ENCODE results near the gene TNNI3. TPM values are rescaled to one million over a fixed set of nuclear protein-coding genes. Genes with fewer than 3 reads are reported as not detected.

TNNI3 gene
- total RNA-seq, 1 donor from 2014 or later: 4.3 TPM

- peaks cover 31% of the 10 kb centered on the region for H3K36me3 Mint-ChIP-seq
- TF ChIP-seq, protein P1, sequence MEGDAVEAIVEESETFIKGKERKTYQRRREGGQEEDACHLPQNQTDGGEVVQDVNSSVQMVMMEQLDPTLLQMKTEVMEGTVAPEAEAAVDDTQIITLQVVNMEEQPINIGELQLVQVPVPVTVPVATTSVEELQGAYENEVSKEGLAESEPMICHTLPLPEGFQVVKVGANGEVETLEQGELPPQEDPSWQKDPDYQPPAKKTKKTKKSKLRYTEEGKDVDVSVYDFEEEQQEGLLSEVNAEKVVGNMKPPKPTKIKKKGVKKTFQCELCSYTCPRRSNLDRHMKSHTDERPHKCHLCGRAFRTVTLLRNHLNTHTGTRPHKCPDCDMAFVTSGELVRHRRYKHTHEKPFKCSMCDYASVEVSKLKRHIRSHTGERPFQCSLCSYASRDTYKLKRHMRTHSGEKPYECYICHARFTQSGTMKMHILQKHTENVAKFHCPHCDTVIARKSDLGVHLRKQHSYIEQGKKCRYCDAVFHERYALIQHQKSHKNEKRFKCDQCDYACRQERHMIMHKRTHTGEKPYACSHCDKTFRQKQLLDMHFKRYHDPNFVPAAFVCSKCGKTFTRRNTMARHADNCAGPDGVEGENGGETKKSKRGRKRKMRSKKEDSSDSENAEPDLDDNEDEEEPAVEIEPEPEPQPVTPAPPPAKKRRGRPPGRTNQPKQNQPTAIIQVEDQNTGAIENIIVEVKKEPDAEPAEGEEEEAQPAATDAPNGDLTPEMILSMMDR (conservative IDR thresholded peaks at IDR 0.05): no peak
- H3K27me3 Mint-ChIP-seq: no peaks in the 10 kb centered on the region
- H3K4me3 Mint-ChIP-seq: no peak overlapping the region
- H3K4me1 Mint-ChIP-seq (ENCODE audit: unreplicated experiment): no peaks in the 10 kb centered on the region
- DNase-seq (ENCODE audit: extremely low spot score, unreplicated experiment): no peak
- H3K9me3 Mint-ChIP-seq: no peaks in the 10 kb centered on the region
- H3K27ac Mint-ChIP-seq: no peak overlapping the region
Measured at GRCh38 chr19:55106591-55106990, 50.9 kb downstream of the TNNI3 start.

DNA sequence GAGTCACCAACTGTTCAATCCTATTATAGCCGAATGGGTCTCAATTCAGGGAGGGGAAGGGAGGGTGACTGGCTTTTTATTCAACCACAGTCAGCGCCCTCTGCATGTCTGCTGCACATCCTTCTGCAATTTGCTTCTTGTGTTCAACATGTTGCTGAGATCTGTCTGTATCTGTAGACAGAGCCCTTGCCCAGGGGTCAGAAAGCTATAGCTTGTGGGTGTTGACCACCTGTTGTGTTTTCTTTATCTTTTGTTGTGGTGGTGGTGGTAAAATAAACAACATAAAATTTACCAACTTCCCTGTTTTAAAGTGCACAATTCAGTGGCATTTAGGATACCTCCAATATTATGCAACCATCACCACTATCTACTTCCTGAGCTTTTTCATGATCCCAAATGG is 52.3 kb downstream of the TNNI3 start:
- Mint-ChIP-seq H3K27me3 (no peaks in the 10 kb centered on the region), H3K4me3 (no peak overlapping the region), H3K36me3 (peaks cover 32% of the 10 kb centered on the region), H3K4me1 (ENCODE audit: unreplicated experiment) (peaks cover 1% of the 10 kb centered on the region), H3K9me3 (no peaks in the 10 kb centered on the region), H3K27ac (no peak overlapping the region)
- no peak for DNase-seq (ENCODE audit: extremely low spot score, unreplicated experiment)
- TF ChIP-seq, protein P1 (conservative IDR thresholded peaks at IDR 0.05): no peak

DNA sequence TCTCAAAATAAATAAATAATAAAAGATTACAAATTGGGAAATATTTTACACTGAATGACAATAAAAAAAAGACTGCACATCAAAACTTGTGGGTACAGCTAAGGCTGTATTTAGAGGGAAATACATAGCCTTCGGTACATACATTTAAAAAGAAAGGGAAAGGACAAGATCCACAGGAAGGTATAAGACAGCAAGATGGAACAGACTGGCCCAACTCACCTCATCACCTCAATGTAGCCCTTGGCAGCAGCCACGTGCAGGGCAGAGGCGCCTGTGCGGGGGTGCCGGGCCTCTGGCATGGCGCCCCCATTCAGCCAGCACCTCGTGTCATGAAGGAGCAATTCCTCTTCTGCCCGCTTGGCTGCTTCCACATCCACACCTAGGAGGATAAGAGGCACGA is 54.3 kb downstream of the TNNI3 start:
- TF ChIP-seq, protein P1 (conservative IDR thresholded peaks at IDR 0.05): no peak
- H3K27ac Mint-ChIP-seq: no peak overlapping the region
- H3K4me1 Mint-ChIP-seq (ENCODE audit: unreplicated experiment): peaks cover 8% of the 10 kb centered on the region
- no peaks in the 10 kb centered on the region for H3K27me3 Mint-ChIP-seq
- H3K4me3 Mint-ChIP-seq: no peak overlapping the region
- peaks cover 30% of the 10 kb centered on the region for H3K36me3 Mint-ChIP-seq
- H3K9me3 Mint-ChIP-seq: no peaks in the 10 kb centered on the region
- DNase-seq (ENCODE audit: extremely low spot score, unreplicated experiment): no peak

Small RNA genes within 50 kb of the gene (microRNA-seq; reads per million reads assigned to microRNA genes)
- not detected for gene MIR7975

Other genes with a start within 250 kb of the TNNI3 start
- 0.98 TPM in 1 of 2 replicates, not detected in the other for gene NLRP7, start 210.2 kb downstream of the TNNI3 start, total RNA-seq (ENCODE audit: low replicate concordance)
- gene NLRP2, start 191.4 kb downstream of the TNNI3 start, total RNA-seq (ENCODE audit: low replicate concordance): 35.6 and 65.4 TPM in 2 replicates
- gene GP6, start 119.5 kb downstream of the TNNI3 start, total RNA-seq (ENCODE audit: low replicate concordance): 0.22 and 0.93 TPM in 2 replicates
- 37.9 and 74.9 TPM in 2 replicates for gene RDH13, start 94.6 kb downstream of the TNNI3 start, total RNA-seq (ENCODE audit: low replicate concordance)
- 54.0 and 116 TPM in 2 replicates for gene EPS8L1, start 81.9 kb downstream of the TNNI3 start, total RNA-seq (ENCODE audit: low replicate concordance)
- 102 and 113 TPM in 2 replicates for gene PPP1R12C, start 40.1 kb downstream of the TNNI3 start, total RNA-seq (ENCODE audit: low replicate concordance)
- gene TNNT1, start 8.5 kb downstream of the TNNI3 start, total RNA-seq (ENCODE audit: low replicate concordance): 27.6 and 83.1 TPM in 2 replicates
- gene DNAAF3, start 8.9 kb upstream of the TNNI3 start, total RNA-seq (ENCODE audit: low replicate concordance): 5.9 and 12.2 TPM in 2 replicates
- 5.0 and 9.1 TPM in 2 replicates for gene SYT5, start 22.6 kb upstream of the TNNI3 start, total RNA-seq (ENCODE audit: low replicate concordance)
- gene PTPRH, start 51.8 kb upstream of the TNNI3 start, total RNA-seq (ENCODE audit: low replicate concordance): 3.9 and 4.3 TPM in 2 replicates
- 14.4 and 19.0 TPM in 2 replicates for gene TMEM86B, start 71.0 kb upstream of the TNNI3 start, total RNA-seq (ENCODE audit: low replicate concordance)
- 71.5 and 72.3 TPM in 2 replicates for gene PPP6R1, start 101.3 kb upstream of the TNNI3 start, total RNA-seq (ENCODE audit: low replicate concordance)
- 37.8 and 50.7 TPM in 2 replicates for gene HSPBP1, start 122.4 kb upstream of the TNNI3 start, total RNA-seq (ENCODE audit: low replicate concordance)
- gene BRSK1, start 126.3 kb upstream of the TNNI3 start, total RNA-seq (ENCODE audit: low replicate concordance): 9.8 and 32.3 TPM in 2 replicates
- 1.2 and 1.6 TPM in 2 replicates for gene TMEM150B, start 167.6 kb upstream of the TNNI3 start, total RNA-seq (ENCODE audit: low replicate concordance)
- gene KMT5C, start 182.1 kb upstream of the TNNI3 start, total RNA-seq (ENCODE audit: low replicate concordance): 26.9 and 32.9 TPM in 2 replicates
- 0.33 and 0.87 TPM in 2 replicates for gene COX6B2, start 197.0 kb upstream of the TNNI3 start, total RNA-seq (ENCODE audit: low replicate concordance)
- gene GARIN5B, start 205.5 kb upstream of the TNNI3 start, total RNA-seq (ENCODE audit: low replicate concordance): not detected in 2 replicates
- gene IL11, start 212.7 kb upstream of the TNNI3 start, total RNA-seq (ENCODE audit: low replicate concordance): 0.46 and 0.48 TPM in 2 replicates
- gene TMEM190, start 219.1 kb upstream of the TNNI3 start, total RNA-seq (ENCODE audit: low replicate concordance): 2.6 and 2.8 TPM in 2 replicates
- gene TMEM238, start 226.6 kb upstream of the TNNI3 start, total RNA-seq (ENCODE audit: low replicate concordance): 8.1 and 14.0 TPM in 2 replicates
- 1,799 and 2,072 TPM in 2 replicates for gene RPL28, start 228.2 kb upstream of the TNNI3 start, total RNA-seq (ENCODE audit: low replicate concordance)

Measured in type B pancreatic cell (in vitro differentiated cells).